Glutamatergic neuron (in vitro differentiated cells): Measurements from ENCODE around the gene GALNT17. TPM values are rescaled to one million over a fixed set of nuclear protein-coding genes. Genes with fewer than 3 reads are reported as not detected.

Source experiments
- DNase-seq: peaks from one replicate; pipeline ENCODE4 v3.0.0; 2022
- H3K27ac Mint-ChIP-seq: one replicate; pipeline ENCODE4 v1.8.0; 2020; ENCODE audit warnings: mild to moderate bottlenecking, mixed read lengths, inconsistent platforms; ENCODE audit not compliant: unreplicated experiment
- H3K27me3 Mint-ChIP-seq: one replicate; pipeline ENCODE4 v1.8.0; 2020; ENCODE audit warnings: mild to moderate bottlenecking, moderate library complexity, mixed read lengths, inconsistent platforms; ENCODE audit not compliant: unreplicated experiment
- H3K36me3 Mint-ChIP-seq: one replicate; pipeline ENCODE4 v1.8.0; 2020; ENCODE audit warnings: mild to moderate bottlenecking, mixed read lengths, inconsistent platforms; ENCODE audit not compliant: unreplicated experiment
- H3K4me1 Mint-ChIP-seq: one replicate; pipeline ENCODE4 v1.8.0; 2020; ENCODE audit warnings: mild to moderate bottlenecking, low read depth, mixed read lengths, inconsistent platforms; ENCODE audit not compliant: unreplicated experiment
- H3K4me3 Mint-ChIP-seq: one replicate; pipeline ENCODE4 v1.8.0; 2020; ENCODE audit warnings: mild to moderate bottlenecking, mixed read lengths, inconsistent platforms; ENCODE audit not compliant: unreplicated experiment
- H3K9me3 Mint-ChIP-seq: one replicate; pipeline ENCODE4 v1.8.0; 2020; ENCODE audit warnings: mild to moderate bottlenecking, moderate library complexity, mixed read lengths, inconsistent platforms; ENCODE audit not compliant: unreplicated experiment
- microRNA-seq: library from miRNA; unstranded; fragments of <30 nt; microRNA quantifications from one replicate; pipeline ENCODE4, GENCODE V29; 2020; ENCODE audit not compliant: unreplicated experiment
- total RNA-seq: library from RNA; stranded (reverse); fragmentation: NEBNext Ultra II Directional; extraction: Animal tissue kit (Norgen Biotek cat#: 25700); gene quantifications from one replicate; pipeline ENCODE4 v1.2.1, GENCODE V29; 2021; ENCODE audit not compliant: unreplicated experiment
- TF ChIP-seq, protein P1 (sequence below): fragments of 200-600 bp; sonication (generic); IDR thresholded peaks from one replicate; pipeline ENCODE4 v1.5.0; 2021; ENCODE audit not compliant: partially characterized antibody, unreplicated experiment

GALNT17 gene
- total RNA-seq, 1 donor from 2014 or later, result 42.0 TPM

DNA sequence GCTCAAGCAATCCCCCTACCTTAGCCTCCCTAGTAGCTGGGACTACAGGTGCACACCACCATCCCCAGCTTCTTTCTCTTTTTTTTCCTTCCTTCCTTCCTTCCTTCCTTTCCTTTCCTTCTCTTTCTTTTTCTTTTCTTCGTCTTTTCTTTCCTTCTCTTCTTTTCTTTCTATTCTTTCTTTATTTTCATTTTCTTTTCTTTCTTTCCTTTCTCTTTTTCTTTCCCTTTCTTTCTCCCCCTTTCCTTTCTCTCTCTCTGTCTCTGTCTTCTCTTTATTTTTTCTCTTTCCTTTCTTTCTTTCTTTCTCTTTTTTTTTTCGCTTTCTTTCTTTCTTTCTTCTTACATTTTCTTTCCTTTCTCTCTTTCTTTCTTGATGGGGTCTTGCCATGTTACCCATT is 621.3 kb downstream of the GALNT17 start:
- peaks cover 8% of the 10 kb centered on the region for H3K27me3 Mint-ChIP-seq
- DNase-seq, result no peak
- TF ChIP-seq, protein P1, sequence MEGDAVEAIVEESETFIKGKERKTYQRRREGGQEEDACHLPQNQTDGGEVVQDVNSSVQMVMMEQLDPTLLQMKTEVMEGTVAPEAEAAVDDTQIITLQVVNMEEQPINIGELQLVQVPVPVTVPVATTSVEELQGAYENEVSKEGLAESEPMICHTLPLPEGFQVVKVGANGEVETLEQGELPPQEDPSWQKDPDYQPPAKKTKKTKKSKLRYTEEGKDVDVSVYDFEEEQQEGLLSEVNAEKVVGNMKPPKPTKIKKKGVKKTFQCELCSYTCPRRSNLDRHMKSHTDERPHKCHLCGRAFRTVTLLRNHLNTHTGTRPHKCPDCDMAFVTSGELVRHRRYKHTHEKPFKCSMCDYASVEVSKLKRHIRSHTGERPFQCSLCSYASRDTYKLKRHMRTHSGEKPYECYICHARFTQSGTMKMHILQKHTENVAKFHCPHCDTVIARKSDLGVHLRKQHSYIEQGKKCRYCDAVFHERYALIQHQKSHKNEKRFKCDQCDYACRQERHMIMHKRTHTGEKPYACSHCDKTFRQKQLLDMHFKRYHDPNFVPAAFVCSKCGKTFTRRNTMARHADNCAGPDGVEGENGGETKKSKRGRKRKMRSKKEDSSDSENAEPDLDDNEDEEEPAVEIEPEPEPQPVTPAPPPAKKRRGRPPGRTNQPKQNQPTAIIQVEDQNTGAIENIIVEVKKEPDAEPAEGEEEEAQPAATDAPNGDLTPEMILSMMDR, result no peak
- H3K36me3 Mint-ChIP-seq, result peaks cover 19% of the 10 kb centered on the region
- H3K9me3 Mint-ChIP-seq, result peaks cover 9% of the 10 kb centered on the region
- no peak overlapping the region for H3K4me3 Mint-ChIP-seq
- no peaks in the 10 kb centered on the region for H3K4me1 Mint-ChIP-seq
- no peak overlapping the region for H3K27ac Mint-ChIP-seq

DNA sequence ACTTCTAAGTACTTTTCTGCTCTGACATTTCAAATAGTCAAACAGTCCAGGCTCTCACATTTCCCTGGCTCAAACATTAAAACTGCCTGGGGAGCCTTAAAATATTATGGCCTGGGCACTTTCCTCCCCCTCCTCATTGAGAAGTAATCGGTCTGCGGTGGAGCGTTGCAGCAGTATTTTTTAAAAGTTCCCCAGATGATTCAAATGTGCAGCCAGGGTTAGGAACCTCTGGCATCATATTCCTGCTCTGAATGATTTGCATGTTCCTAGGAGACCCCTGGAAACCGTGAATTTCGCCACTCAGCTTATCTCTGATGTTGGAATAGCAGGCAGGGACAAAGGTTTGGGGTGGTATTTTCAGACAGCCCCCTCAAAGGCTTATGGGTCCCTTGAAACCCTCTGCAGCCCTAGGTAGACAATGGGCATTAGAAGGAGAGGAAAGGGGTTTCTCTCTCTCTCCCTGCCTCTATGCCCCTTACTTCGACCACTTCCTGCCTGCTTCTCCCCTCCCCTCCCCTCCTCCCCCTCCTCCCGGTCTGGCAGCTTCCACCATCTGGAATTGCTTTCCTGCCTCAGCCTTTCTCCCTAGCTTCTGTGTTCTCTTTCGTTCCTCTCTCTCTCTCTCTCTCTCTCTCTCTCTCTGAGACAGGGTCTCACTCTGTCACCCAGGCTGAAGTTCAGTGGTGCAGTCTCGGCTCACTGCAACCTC is 622.2 kb downstream of the GALNT17 start:
- H3K9me3 Mint-ChIP-seq, result peaks cover 9% of the 10 kb centered on the region
- H3K36me3 Mint-ChIP-seq, result peaks cover 16% of the 10 kb centered on the region
- no peaks in the 10 kb centered on the region for H3K4me1 Mint-ChIP-seq
- no peak for DNase-seq
- peaks cover 8% of the 10 kb centered on the region for H3K27me3 Mint-ChIP-seq
- TF ChIP-seq, protein P1, result no peak
- no peak overlapping the region for H3K4me3 Mint-ChIP-seq
- no peak overlapping the region for H3K27ac Mint-ChIP-seq

DNA sequence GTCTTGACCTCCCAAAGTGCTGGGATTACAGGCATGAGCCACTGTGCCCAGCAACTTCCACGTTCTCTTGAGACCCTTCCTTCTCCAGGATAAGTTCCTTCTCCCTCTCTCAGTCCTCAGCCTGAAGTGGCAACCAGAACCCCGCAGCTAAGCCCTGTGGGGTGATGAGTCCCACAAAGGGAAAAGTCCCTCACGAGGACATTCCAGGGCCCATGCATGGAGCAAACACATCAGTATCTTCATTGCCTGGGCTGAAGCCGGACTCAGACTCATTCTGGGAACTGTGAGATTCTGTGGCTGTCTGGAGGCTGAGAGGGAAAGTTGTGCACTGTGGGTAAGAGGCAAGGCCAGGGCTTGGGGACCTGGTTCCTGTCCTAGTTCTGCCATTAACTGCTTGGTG is 622.9 kb downstream of the GALNT17 start:
- no peak for DNase-seq
- Mint-ChIP-seq H3K27me3 (peaks cover 8% of the 10 kb centered on the region), H3K9me3 (peaks cover 7% of the 10 kb centered on the region), H3K4me3 (no peak overlapping the region), H3K27ac (no peak overlapping the region), H3K4me1 (no peaks in the 10 kb centered on the region), H3K36me3 (peaks cover 11% of the 10 kb centered on the region)
- TF ChIP-seq, protein P1, result no peak

DNA sequence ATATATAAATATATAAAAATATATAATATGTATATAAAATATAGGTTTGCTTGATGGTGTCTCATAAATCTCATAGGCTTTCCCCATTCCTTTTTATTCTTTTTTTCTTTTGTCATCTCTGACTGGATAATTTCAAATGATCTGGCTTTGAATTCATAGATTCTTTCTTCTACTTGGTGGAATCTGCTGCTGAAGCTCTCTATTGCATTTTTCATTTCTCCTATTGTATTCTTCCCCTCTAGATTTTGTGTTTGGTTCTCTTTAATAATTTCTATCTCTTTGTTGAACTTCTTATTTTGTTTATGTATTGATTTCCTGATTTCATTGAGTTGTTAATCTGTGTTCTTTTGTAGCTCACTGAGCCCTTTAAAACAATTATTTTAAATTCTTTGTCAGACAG is 629.4 kb downstream of the GALNT17 start:
- H3K4me1 Mint-ChIP-seq, result no peaks in the 10 kb centered on the region
- TF ChIP-seq, protein P1, result no peak
- H3K9me3 Mint-ChIP-seq, result peaks cover 2% of the 10 kb centered on the region
- no peak overlapping the region for H3K27ac Mint-ChIP-seq
- peaks cover 25% of the 10 kb centered on the region for H3K36me3 Mint-ChIP-seq
- DNase-seq, result no peak
- H3K27me3 Mint-ChIP-seq, result no peaks in the 10 kb centered on the region
- H3K4me3 Mint-ChIP-seq, result no peak overlapping the region

Small RNA genes within 50 kb of the gene (microRNA-seq; reads per million reads assigned to microRNA genes)
- not detected for gene MIR3914-1
- gene MIR3914-2, result not detected
